Gastrocnemius medialis (tissue), 4 donors: ENCODE results near the gene ZNF26. TPM values are rescaled to one million over a fixed set of nuclear protein-coding genes. Genes with fewer than 3 reads are reported as not detected.
A peak's percentile ranks its signal among the peaks of the same experiment; 100 is the strongest.
"Not testable (repeated sequence)": the region's sequence is repeated elsewhere in the genome, so short reads cannot be mapped to it uniquely, and the experiment has no call there.

ENCODE experiments used
- ATAC-seq, 2 donors: fragments of 150-250 bp; one replicate each; pipeline ENCODE4 v1.9.1; 2016
- DNase-seq, 2 donors: peaks; one replicate each; pipeline ENCODE4 v3.0.0-alpha.2; 2019
- H3K27ac ChIP-seq, 4 donors: fragments of 200-600 bp; sonication (generic); 1 replicate in 1 of 4; 2 replicates in 3 of 4; pipeline ENCODE4 v1.5.1; 2016 to 2018; ENCODE audit warnings: mild to moderate bottlenecking in 2 of 4, moderate library complexity in 1 of 4
- H3K27me3 ChIP-seq, 3 donors: fragments of 200-600 bp; sonication (generic) in 2 of 3; 1 replicate in 1 of 3; 2 replicates in 2 of 3; pipeline versions ENCODE4 v1.5.1 to v1.6.0; 2016 to 2019; ENCODE audit warnings: mild to moderate bottlenecking in 1 of 3, moderate library complexity in 1 of 3
- H3K36me3 ChIP-seq, 2 donors: fragments of 200-600 bp; sonication (generic) in 1 of 2; one replicate each; pipeline ENCODE4 v1.5.1; 2017 to 2018
- H3K4me1 ChIP-seq, 2 donors: fragments of 200-600 bp; sonication (generic) in 1 of 2; one replicate each; pipeline ENCODE4 v1.5.1; 2016 to 2017; ENCODE audit warnings: mild to moderate bottlenecking in 2 of 2
- H3K4me3 ChIP-seq, 4 donors: fragments of 200-600 bp; sonication (generic) in 3 of 4; 1 replicate in 1 of 4; 2 replicates in 3 of 4; pipeline ENCODE4 v1.5.1; 2016 to 2019; ENCODE audit warnings: mild to moderate bottlenecking in 2 of 4
- H3K9me3 ChIP-seq, 3 donors: fragments of 200-600 bp; sonication (generic) in 2 of 3; 1 replicate in 1 of 3; 2 replicates in 2 of 3; pipeline ENCODE4 v1.5.1; 2016 to 2019
- CTCF ChIP-seq, 5 experiments: fragments of 450-650 bp in 3 of 5; fragments of 200-600 bp in 2 of 5; sonication (generic) in 2 of 5; IDR thresholded peaks in 4 of 5; conservative IDR thresholded peaks in 1 of 5; 1 replicate in 4 of 5; 2 replicates in 1 of 5; pipeline ENCODE4 v1.5.1; 2016 to 2019; ENCODE audit warnings: antibody characterized with exemption in 5 of 5, mild to moderate bottlenecking in 3 of 5, moderate library complexity in 3 of 5
- POLR2A ChIP-seq, 2 donors: fragments of 450-650 bp; IDR thresholded peaks; one replicate each; pipeline ENCODE4 v1.6.1; 2017; ENCODE audit warnings: antibody characterized with exemption in 2 of 2, mild to moderate bottlenecking in 2 of 2, moderate library complexity in 2 of 2
- in situ Hi-C, 4 donors: fragments of 200-750 bp; cut with MboI; loops; one replicate each; pipeline versions ENCODE4 v1.15.0 to v1.8.0; 2017; ENCODE audit warnings: low sequenced_read_pairs in 4 of 4
- intact Hi-C: fragments of 100-400 bp; cut with DNase I; formaldehyde crosslinking; loops from one replicate; pipeline ENCODE4 v1.15.1; 2023; ENCODE audit warnings: low total_unique reads
- total RNA-seq, 4 donors: library from RNA; depleted of rRNA; stranded (reverse); fragments of >200 nt; gene quantifications; one replicate each; pipeline versions ENCODE4 v1.1.0 to v1.2.3, GENCODE V29; 2016

The ZNF26 gene
- total RNA-seq, 4 donors from 2014 or later: 1.2 to 12.3 (median 2.6) TPM

- Histone ChIP-seq H3K9me3 (peaks cover 0 to 6% (median 0%) of the 10 kb centered on the region in 3 donors), H3K36me3 (peaks cover 0 to 14% of the 10 kb centered on the region in 2 donors), H3K4me1 (no peaks in the 10 kb centered on the region), H3K4me3 (no peak overlapping the region), H3K27ac (no peak overlapping the region), H3K27me3 (no peaks in the 10 kb centered on the region)
- no peak for ATAC-seq
- TF ChIP-seq POLR2A (IDR thresholded peaks at IDR 0.05): no peak
- no peak for TF ChIP-seq CTCF (IDR thresholded peaks at IDR 0.05 in 4 of 5, conservative IDR thresholded peaks at IDR 0.05 in 1 of 5)
- DNase-seq: no peak
- intact Hi-C loops: no loop called here
- in situ Hi-C loops: no loop called here
Observed at GRCh38 chr12:132966676-132967415, 19.3 kb upstream of the ZNF26 start.

- DNase-seq (no peak), ATAC-seq (no peak)
- H3K27me3 ChIP-seq: no peaks in the 10 kb centered on the region
- intact Hi-C loops (no loop called here), in situ Hi-C loops (no loop called here)
- H3K4me1 ChIP-seq: no peaks in the 10 kb centered on the region
- H3K4me3 ChIP-seq: no peak overlapping the region
- TF ChIP-seq CTCF (IDR thresholded peaks at IDR 0.05 in 4 of 5, conservative IDR thresholded peaks at IDR 0.05 in 1 of 5) (no peak), POLR2A (IDR thresholded peaks at IDR 0.05) (no peak)
- H3K36me3 ChIP-seq: peaks cover 0 to 5% of the 10 kb centered on the region in 2 donors
- no peak overlapping the region for H3K27ac ChIP-seq
- H3K9me3 ChIP-seq: peaks cover 0 to 3% (median 0%) of the 10 kb centered on the region in 3 donors
Observed at GRCh38 chr12:132967736-132968135, 18.4 kb upstream of the ZNF26 start.

- TF ChIP-seq CTCF (IDR thresholded peaks at IDR 0.05 in 4 of 5, conservative IDR thresholded peaks at IDR 0.05 in 1 of 5) (no peak), POLR2A (IDR thresholded peaks at IDR 0.05) (no peak)
- Histone ChIP-seq H3K27ac (no peak overlapping the region), H3K4me3 (no peak overlapping the region), H3K9me3 (no peaks in the 10 kb centered on the region), H3K4me1 (no peaks in the 10 kb centered on the region), H3K36me3 (no peaks in the 10 kb centered on the region), H3K27me3 (peaks cover 0 to 2% (median 0%) of the 10 kb centered on the region in 3 donors)
- ATAC-seq (no peak), DNase-seq (no peak)
- intact Hi-C loops (no loop called here), in situ Hi-C loops (no loop called here)
Observed at GRCh38 chr12:132972374-132972773, 13.8 kb upstream of the ZNF26 start.

- intact Hi-C loops, H3K4me3 ChIP-seq, H3K9me3 ChIP-seq, H3K4me1 ChIP-seq, H3K27ac ChIP-seq, in situ Hi-C loops, H3K36me3 ChIP-seq, DNase-seq, H3K27me3 ChIP-seq, ATAC-seq: not testable (repeated sequence)
Observed at GRCh38 chr12:132976870-132977269, 9.3 kb upstream of the ZNF26 start.

- H3K27me3 ChIP-seq: no peaks in the 10 kb centered on the region
- H3K4me3 ChIP-seq: peak overlapping the region; percentile 77 to 98 (median 88)
- H3K36me3 ChIP-seq: peaks cover 0 to 40% of the 10 kb centered on the region in 2 donors
- H3K27ac ChIP-seq: peak overlapping the region; percentile 86 to 88 (median 87)
- TF ChIP-seq POLR2A (IDR thresholded peaks at IDR 0.05) (no peak), CTCF (IDR thresholded peaks at IDR 0.05 in 4 of 5, conservative IDR thresholded peaks at IDR 0.05 in 1 of 5) (no peak)
- H3K9me3 ChIP-seq: peaks cover 0 to 26% (median under 1%) of the 10 kb centered on the region in 3 donors
- intact Hi-C loops (loop anchor here (1.0 to 2.0 kb wide), 6 partner anchors 31 to 194 kb away; partner anchors contain the start of genes ZNF10, ZNF140, ZNF268 and ZNF605), in situ Hi-C loops (loop anchor here in 3 of 4 donors (5.0 kb wide), 3 partner anchors 50 to 90 kb away; partner anchors contain the start of gene ZNF84 (in 1 of the 3))
- DNase-seq (no peak), ATAC-seq (no peak)
- H3K4me1 ChIP-seq: peaks cover 12 to 13% of the 10 kb centered on the region in 2 donors
Observed at GRCh38 chr12:132986885-132987225, 688 bp downstream of the ZNF26 start.
